NCI-H2081 (cell line): Measurements from ENCODE around the gene ZNF446.
"Not testable (repeated sequence)": the region's sequence is repeated elsewhere in the genome, so short reads cannot be mapped to it uniquely, and the experiment has no call there.

Experiments
- DNase-seq, 2 experiments: peaks; one replicate each; lab custom pipeline; 2025; lab: John Stamatoyannopoulos, UW

Gene ZNF446

GRCh38 chr19:58475714-58476497, at the start of gene ZNF446:
ZNF446 (plus strand) TSS chr19:58476352; CDS start chr19:58477219, 867 bp downstream.
- peak; percentile 93 to 96 for DNase-seq

DNA sequence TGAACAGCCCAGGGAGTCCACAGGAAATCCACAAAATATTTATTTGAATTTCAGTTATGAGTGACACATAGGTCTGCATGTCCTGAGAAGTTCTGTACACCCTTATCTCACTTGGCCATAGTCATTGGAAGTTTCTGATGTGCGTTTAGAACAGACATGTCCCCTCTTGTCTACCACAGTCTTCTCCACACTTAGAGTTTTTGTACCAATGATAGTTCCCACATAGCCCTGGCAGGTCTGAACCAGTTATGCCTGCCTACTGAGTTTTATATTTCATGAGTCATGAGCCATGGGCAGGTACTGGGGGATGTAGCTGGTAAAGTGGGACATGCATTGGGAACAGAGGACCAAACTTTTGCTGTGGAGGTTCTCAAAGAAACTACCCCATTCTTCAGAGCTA, 47.5 kb upstream of the ZNF446 start:
- no peak for DNase-seq

- DNase-seq, result no peak
Measured at GRCh38 chr19:58429745-58430144, 46.4 kb upstream of the ZNF446 start.

GRCh38 chr19:58434217-58434616, 41.9 kb upstream of the ZNF446 start:
- no peak for DNase-seq

DNA sequence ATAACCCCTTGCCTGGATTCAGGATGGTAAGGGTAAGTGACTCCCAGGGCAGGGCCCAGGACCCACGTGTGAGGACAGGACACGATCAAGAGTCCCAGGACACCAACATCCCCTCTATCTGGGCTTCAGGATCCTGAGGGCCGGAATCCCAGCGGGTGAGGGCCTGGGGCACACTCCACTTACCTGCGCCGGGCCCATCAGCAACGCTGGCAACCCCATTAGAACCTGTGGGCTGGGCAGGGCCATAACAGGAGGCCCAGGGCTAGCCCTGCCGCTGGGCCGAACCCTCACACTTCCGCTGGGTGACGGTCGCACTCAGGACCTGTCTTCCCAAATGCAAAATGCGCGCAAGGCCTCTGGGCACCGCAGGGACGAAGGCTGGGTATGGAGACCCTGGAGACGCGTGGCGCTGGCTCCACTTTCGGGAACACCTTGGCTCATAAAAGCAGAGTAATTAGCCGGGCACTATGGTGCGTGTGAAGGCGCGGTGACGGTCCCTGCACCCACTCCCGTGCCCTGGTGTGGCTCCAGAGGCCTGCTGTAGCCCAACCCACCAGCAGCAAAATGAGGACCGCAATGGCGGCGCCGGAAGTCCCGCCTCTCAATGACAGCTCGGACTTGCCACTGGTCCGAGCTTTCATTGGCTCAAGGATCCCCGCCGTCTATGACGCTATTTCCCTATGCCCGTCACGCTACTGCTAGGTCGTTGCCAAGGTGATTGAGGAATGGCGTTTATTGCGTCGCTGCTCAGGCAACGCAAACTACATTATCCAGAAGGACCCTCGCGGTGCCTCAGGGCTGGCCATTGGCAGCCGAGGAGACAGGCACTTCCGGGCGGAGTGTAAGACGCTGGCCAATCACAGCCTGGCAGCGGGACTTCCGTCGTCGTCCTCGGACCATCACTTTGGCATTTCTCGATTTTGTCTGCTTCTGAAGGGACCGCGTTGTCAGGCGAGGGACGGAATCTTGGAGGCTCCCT, 36.3 kb upstream of the ZNF446 start, which contains the start of gene ZNF132:
TSS of gene ZNF132 (minus strand) at position 578 of the 979 bp plus-strand sequence. CDS start at position 246, 332 bp downstream.
- DNase-seq, result peak; percentile 98 to 99

GRCh38 chr19:58440556-58440955, 35.6 kb upstream of the ZNF446 start:
- no peak for DNase-seq

GRCh38 chr19:58442986-58443385, 33.2 kb upstream of the ZNF446 start:
- DNase-seq, result not testable (repeated sequence)

DNA sequence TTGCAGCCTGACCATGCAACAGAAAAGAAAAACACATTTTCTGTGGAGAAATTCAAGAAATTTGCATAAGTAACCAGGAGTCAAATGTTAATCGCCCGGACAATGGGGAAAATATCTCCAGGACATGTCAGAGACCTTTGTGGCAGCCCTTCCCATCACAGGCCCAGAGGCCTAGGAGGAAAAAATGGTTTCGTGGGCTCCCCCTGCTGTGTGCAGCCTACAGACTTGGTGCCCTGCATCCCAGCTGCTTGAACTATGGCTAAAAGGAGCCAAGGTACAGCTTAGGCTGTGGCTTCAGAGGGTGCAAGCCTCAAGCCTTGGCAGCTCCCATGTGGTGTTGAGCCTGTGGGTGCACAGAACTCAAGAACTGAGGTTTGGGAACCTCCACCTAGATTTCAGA, 27.3 kb upstream of the ZNF446 start:
- DNase-seq, result not testable (repeated sequence)

DNA sequence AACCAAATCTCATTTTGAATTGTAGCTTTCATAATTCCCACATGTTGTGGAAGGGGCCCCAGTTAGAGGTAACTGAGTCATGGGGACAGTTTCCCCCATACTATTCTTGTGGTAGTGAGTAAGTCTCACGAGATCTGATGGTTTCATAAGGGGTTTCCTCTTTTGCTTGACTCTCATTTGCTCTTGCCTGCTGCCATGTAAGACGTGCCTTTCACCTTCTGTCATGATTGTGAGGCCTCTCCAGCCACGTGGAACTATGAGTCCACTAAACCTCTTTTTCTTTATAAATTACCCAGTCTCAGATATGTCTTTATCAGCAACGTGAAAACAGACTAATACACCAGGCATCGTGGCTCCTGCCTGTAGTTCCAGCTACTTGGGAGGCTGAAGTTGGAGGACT, 26.2 kb upstream of the ZNF446 start:
- DNase-seq, result not testable (repeated sequence)

DNA sequence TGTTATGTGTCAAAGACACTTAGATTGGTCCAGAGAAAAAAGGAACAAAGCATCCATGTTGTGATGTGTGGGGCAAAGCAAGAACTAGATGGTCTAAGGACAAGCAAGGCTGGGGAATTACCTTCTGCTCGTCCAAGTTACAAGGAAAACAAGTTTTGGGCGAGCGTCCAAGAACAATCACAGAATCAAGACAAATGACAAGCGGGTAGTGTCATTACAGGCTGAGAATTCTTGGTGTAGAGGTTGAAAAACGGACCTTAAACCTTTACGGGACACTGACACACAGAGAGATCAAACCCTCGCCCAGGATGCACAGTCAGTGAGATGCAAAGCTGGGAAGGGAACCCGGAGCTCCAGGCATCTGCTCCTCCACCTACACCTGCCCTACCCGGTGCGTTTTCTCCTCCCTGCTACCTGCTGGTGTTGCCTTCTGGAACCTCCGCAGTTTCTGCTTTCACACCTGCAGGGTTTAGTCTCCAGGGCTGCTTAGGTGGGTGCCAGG, 25.2 kb upstream of the ZNF446 start:
- DNase-seq, result peak; percentile 52 to 72

GRCh38 chr19:58451358-58452101, 24.6 kb upstream of the ZNF446 start, which contains the start of gene ZNF324B:
ZNF324B (plus strand) TSS chr19:58451622; CDS start chr19:58453702, 2,080 bp downstream.
- peak; percentile 98 for DNase-seq

DNA sequence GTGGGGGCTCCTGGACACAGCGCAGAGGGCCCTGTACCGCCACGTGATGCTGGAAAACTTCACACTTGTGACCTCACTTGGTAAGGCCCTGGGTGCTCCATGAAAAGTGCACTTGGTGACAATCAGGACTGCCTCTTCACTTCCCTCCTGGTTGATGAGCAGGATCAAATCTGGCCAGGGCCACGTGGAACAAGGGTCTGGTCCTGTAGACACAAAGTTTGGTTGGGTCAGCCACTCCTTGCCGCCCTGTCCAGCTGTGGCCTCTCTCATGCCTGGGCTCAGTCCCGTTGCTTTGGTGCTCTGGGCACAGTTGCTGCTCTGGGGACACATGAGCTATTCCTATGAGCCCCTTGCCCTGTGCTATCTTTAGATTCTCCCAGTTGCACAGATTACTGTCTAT, 22.4 kb upstream of the ZNF446 start:
- no peak for DNase-seq

DNA sequence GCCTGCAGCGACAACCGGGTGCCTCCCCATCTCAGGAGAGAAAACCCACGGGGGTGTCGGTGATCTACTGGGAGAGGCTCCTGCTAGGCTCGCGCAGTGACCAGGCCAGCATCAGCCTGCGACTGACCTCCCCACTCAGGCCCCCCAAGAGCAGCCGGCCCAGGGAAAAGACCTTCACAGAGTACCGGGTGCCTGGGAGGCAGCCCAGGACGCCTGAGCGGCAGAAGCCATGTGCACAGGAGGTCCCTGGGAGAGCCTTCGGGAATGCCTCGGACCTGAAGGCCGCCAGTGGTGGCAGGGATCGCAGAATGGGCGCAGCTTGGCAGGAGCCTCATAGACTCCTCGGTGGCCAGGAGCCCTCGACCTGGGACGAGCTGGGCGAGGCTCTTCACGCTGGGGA, 20.8 kb upstream of the ZNF446 start:
- DNase-seq, result no peak

GRCh38 chr19:58456111-58456510, 20.0 kb upstream of the ZNF446 start:
- no peak for DNase-seq

- DNase-seq, result no peak
Measured at GRCh38 chr19:58460039-58460438, 16.1 kb upstream of the ZNF446 start.

DNA sequence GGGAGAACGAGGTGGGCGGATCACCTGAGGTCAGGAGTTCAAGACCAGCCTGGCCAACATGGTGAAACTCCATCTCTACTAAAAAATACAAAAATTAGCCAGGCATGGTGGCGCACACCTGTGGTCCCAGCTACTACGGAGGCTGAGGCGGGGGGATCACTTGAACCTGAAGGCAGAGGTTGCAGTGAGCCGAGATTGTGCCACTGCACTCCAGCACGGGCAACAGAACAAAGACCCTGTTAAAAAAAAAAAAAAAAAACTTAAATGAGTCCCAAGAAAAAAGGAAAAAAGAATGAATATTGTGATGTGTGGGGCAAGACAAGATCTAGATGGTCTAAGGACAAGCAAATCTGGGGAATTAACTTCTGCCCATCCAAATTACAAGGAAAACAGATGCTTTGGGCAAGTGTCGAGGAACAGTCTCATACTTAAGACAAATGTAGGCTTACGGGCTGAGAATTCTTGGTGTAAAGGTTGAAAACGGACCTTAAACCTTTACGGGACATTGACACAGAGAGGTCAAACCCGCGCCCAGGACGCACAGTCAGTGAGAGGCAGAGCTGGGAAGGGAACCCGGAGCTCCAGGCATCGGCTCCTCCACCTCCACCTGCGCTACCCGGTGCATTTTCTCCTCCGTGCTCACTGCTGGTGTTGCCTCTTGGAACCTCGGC, 9.9 kb upstream of the ZNF446 start:
- DNase-seq, result no peak

GRCh38 chr19:58466760-58467589, 9.2 kb upstream of the ZNF446 start, which contains the start of gene ZNF324:
ZNF324 (plus strand) TSS chr19:58467080; CDS start chr19:58469186, 2,106 bp downstream.
- peak; percentile 96 to 97 for DNase-seq

- DNase-seq, result peak in 1 of 2 experiments; percentile 2
Measured at GRCh38 chr19:58468216-58468839, 7.8 kb upstream of the ZNF446 start.

- no peak for DNase-seq
Measured at GRCh38 chr19:58469241-58470013, 6.7 kb upstream of the ZNF446 start.
